Spleen (tissue), 7 donors: ENCODE data around the gene SFTPA2.

Experiments
- POLR2A ChIP-seq, 3 donors: fragments of 450-650 bp; IDR thresholded peaks; one replicate each; pipeline ENCODE4 v1.5.1; 2017; ENCODE audit warnings: antibody characterized with exemption in 3 of 3, mild to moderate bottlenecking in 1 of 3
- POLR2AphosphoS5 ChIP-seq, 3 donors: sonication (generic); formaldehyde crosslinking; IDR thresholded peaks; one replicate each; pipeline ENCODE4 v1.5.1; 2017; ENCODE audit warnings: antibody characterized with exemption in 3 of 3
- TF ChIP-seq, protein P1 (sequence below), 11 experiments: fragments of 200-600 bp in 7 of 11; fragments of 450-650 bp in 4 of 11; sonication (generic) in 4 of 11; IDR thresholded peaks in 8 of 11; conservative IDR thresholded peaks in 3 of 11; 1 replicate in 7 of 11; 2 replicates in 4 of 11; pipeline versions ENCODE4 v1.4.0 to v1.8.0; 2016 to 2021; ENCODE audit warnings: antibody characterized with exemption in 11 of 11, inconsistent platforms in 4 of 11, mild to moderate bottlenecking in 1 of 11
- donor health status: DM: no; HTN: no; CAD: no; lungs with moderate emphysema.
- donor health status: DM: no; HTN: no; CAD: no.
- donor health status: DM: no; HTN: no; CAD: no.

DNA sequence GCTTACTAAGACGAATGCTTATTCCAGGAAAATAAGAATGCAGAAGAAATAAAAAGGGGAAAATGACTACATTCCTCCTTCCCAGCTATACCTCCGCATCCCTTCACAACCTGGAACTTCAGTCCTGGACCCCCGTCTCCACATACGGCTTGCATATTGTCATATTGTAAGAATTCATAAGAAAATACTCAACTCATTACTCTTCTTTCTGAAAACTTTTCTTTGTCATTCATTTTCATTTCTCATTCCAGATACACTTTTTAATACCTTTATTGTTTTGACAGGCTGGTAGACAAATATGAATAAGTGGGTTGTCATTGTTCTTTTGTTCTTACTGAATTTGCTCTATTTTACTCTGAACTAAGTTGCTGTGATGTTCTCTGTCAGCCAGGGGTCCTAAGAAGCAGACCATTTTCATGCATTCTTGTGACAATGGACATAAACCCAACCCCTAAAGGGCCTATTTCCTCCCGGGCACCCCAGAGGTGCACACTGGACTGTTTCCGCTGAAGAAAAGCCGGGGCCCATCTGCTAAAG, 23.3 kb upstream of the SFTPA2 start:
- TF ChIP-seq POLR2AphosphoS5 (IDR thresholded peaks at IDR 0.05) (no peak), POLR2A (IDR thresholded peaks at IDR 0.05) (no peak)
- TF ChIP-seq, protein P1, sequence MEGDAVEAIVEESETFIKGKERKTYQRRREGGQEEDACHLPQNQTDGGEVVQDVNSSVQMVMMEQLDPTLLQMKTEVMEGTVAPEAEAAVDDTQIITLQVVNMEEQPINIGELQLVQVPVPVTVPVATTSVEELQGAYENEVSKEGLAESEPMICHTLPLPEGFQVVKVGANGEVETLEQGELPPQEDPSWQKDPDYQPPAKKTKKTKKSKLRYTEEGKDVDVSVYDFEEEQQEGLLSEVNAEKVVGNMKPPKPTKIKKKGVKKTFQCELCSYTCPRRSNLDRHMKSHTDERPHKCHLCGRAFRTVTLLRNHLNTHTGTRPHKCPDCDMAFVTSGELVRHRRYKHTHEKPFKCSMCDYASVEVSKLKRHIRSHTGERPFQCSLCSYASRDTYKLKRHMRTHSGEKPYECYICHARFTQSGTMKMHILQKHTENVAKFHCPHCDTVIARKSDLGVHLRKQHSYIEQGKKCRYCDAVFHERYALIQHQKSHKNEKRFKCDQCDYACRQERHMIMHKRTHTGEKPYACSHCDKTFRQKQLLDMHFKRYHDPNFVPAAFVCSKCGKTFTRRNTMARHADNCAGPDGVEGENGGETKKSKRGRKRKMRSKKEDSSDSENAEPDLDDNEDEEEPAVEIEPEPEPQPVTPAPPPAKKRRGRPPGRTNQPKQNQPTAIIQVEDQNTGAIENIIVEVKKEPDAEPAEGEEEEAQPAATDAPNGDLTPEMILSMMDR (IDR thresholded peaks at IDR 0.05 in 8 of 11, conservative IDR thresholded peaks at IDR 0.05 in 3 of 11) = no peak
